ENCODE data around the gene TMIGD2.

GRCh38 chr19:4268816-4269430, 33.3 kb downstream of the TMIGD2 start:
- TF ChIP-seq CTCF (IDR thresholded peaks at IDR 0.05; ENCODE audit: poor library complexity, severe bottlenecking): no peak
- TF ChIP-seq, protein P1, sequence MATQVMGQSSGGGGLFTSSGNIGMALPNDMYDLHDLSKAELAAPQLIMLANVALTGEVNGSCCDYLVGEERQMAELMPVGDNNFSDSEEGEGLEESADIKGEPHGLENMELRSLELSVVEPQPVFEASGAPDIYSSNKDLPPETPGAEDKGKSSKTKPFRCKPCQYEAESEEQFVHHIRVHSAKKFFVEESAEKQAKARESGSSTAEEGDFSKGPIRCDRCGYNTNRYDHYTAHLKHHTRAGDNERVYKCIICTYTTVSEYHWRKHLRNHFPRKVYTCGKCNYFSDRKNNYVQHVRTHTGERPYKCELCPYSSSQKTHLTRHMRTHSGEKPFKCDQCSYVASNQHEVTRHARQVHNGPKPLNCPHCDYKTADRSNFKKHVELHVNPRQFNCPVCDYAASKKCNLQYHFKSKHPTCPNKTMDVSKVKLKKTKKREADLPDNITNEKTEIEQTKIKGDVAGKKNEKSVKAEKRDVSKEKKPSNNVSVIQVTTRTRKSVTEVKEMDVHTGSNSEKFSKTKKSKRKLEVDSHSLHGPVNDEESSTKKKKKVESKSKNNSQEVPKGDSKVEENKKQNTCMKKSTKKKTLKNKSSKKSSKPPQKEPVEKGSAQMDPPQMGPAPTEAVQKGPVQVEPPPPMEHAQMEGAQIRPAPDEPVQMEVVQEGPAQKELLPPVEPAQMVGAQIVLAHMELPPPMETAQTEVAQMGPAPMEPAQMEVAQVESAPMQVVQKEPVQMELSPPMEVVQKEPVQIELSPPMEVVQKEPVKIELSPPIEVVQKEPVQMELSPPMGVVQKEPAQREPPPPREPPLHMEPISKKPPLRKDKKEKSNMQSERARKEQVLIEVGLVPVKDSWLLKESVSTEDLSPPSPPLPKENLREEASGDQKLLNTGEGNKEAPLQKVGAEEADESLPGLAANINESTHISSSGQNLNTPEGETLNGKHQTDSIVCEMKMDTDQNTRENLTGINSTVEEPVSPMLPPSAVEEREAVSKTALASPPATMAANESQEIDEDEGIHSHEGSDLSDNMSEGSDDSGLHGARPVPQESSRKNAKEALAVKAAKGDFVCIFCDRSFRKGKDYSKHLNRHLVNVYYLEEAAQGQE (IDR thresholded peaks at IDR 0.05; ENCODE audit: borderline replicate concordance): no peak
- TF ChIP-seq EZH2 (IDR thresholded peaks at IDR 0.05; ENCODE audit: borderline replicate concordance, insufficient read depth, low read length, poor library complexity, severe bottlenecking): no peak
- no peak for TF ChIP-seq MXI1 (conservative IDR thresholded peaks at IDR 0.05; ENCODE audit: poor library complexity, severe bottlenecking)
- no peak for TF ChIP-seq TAF1 (IDR thresholded peaks at IDR 0.05; ENCODE audit: low read depth)
- TF ChIP-seq POLR2AphosphoS5 (IDR thresholded peaks at IDR 0.05): no peak
- TF ChIP-seq EP300 (conservative IDR thresholded peaks at IDR 0.05; ENCODE audit: poor library complexity, severe bottlenecking): no peak
- TF ChIP-seq SMC3 (conservative IDR thresholded peaks at IDR 0.05; ENCODE audit: poor library complexity): no peak
